DMS153 (cell line): ENCODE measurements around the gene SUGCT.
A peak's percentile ranks its signal among the peaks of the same experiment; 100 is the strongest.
"Not testable (repeated sequence)": the region's sequence is repeated elsewhere in the genome, so short reads cannot be mapped to it uniquely, and the experiment has no call there.

Source experiments
- DNase-seq: peaks from one replicate; lab custom pipeline; 2025; lab: John Stamatoyannopoulos, UW

The SUGCT gene

GRCh38 chr7:40134428-40135316 lies at the start of gene SUGCT, which contains the start of gene MPLKIP:
SUGCT (plus strand) TSS chr7:40135005.
MPLKIP (minus strand) TSS chr7:40134622; CDS start chr7:40134567, 55 bp downstream.
- peak; percentile 83 for DNase-seq

DNA sequence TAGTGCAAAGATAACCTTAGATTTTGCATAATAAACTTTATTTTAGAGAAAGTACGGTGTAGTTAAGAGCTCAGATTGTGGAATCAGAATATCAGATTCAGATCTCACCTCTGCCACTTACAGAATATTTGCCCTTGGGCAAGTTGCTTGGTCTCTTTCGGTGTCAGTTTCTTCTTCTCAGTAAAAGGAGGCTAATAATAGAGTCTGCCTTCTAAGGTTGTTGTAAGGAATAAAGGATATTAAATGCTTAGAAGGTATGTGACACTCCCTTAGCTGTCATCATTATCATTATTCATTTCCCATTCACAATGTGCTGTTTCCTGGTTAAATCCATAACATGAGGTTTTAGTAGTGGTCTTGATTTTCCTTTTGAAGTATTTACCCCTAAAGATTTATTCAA lies 42.6 kb upstream of the SUGCT start:
- no peak for DNase-seq

DNA sequence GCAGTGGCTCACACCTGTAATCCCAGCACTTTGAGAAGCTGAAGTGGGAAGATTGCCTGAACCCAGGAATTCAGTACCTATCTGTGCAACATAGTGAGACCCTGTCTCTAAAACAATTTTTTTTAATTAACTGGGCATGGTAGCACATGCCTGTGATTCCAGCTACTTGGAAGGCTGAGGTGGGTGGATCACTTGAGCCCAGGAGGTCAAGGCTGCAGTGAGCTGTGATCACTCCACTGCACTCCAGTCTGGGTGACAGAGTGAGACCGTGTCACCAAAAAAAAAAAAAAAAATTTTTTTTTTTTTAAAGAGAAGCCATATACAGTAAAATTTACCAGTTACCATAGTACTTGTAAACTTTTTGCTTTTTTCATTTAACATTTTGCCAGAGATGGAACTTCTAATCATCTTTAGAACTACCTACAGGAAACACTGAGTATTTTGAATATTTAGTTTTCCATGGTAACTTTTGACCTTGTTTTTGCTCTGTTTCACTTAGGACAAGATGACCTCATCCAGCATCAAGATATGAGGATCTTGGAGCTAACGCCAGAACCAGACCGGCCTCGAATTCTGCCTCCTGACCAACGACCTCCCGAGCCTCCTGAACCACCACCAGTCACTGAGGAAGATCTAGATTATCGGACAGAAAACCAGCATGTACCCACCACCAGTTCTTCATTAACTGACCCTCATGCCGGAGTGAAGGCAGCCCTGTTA lies 41.0 kb upstream of the SUGCT start:
- DNase-seq = no peak

DNA sequence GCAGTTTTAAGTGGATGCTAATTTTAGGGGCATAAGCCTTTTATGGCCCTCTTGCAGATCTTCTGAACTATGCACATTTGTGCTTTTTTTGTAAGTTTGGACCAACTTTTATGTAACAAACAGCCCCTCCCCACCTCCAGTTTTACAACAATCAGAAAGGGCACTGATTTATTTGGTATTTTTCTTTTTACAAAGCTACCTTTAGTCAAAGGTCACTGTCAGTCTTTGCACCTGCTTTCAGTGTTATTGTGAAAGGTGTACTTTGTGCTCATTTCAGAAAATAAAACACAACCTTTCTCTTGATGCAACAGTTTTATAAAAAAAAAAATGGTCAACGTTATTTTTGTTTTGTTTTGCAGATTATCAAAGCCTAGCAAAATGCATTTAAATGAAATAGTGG lies 39.6 kb upstream of the SUGCT start:
- DNase-seq = no peak

GRCh38 chr7:40095695-40096327 lies 39.0 kb upstream of the SUGCT start:
- DNase-seq = no peak

- DNase-seq = no peak
Observed at GRCh38 chr7:40097728-40098127, 37.1 kb upstream of the SUGCT start.

DNA sequence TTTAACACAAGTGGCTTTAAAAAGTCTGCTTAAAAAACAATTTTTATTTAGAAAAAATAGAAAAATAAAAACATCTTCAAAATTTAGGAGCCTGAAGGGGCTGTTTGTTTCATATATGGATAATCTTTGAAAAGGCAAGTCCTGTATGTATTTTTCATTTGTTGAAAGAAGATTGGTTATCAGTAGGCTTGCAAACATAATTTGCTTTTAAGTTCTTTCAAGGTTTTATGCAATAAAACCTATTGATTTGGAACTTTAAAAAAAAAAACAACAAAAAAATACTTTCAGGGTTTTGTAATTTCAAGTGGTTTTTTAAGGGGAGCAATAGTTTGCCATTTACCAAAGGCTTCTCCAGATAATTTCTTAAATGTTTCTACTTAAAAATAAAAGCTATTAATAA lies 36.0 kb upstream of the SUGCT start:
- DNase-seq = no peak

GRCh38 chr7:40099837-40100236 lies 35.0 kb upstream of the SUGCT start:
- no peak for DNase-seq

GRCh38 chr7:40101201-40101600 lies 33.6 kb upstream of the SUGCT start:
- no peak for DNase-seq

- no peak for DNase-seq
Observed at GRCh38 chr7:40102897-40103296, 31.9 kb upstream of the SUGCT start.

DNA sequence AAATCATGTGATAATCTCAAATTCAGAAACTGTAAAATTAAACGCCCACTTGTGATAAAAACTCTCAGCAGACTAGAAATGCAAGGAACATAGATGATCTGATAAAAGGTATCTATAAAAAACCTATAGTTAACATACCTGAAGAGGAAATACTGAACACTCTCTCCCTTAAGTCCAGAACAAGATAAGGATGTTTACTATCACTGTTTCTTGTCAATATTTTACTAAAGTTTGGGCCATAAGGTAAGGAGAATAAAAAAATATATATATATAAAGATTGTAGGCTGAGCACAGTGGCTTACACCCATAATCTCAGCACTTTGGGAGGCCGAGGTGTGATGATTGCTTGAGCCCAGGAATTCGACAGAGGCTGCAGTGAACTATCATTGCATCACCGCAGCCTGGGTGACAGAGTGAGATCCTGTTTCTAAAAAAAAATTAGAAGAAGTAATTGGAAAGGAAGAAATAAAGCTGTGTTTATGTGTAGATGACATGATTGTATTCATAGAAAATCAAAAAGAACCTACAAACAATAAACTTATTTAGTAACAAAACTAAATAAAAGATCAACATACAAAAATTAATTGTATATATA lies 28.8 kb upstream of the SUGCT start:
- DNase-seq = no peak

DNA sequence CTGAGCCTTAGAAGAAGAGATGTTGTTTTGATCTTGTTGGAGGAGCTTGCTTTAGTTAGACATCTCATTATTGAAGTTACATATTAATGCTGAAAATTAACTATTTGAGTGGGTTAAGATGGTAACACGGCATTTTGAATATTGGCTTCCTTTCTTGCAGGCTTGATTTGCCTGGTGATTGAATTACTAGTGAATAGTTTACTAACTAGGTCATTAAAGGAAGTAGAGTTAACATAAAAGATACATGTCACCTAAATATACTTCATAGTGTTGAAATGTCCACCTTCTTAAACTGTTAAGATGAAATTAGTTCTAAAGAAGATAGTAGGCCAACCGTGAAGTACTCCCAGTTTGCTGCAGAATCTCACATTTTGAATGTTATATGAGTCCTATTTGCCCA lies 18.9 kb upstream of the SUGCT start:
- DNase-seq = no peak

GRCh38 chr7:40117199-40117598 lies 17.6 kb upstream of the SUGCT start:
- not testable (repeated sequence) for DNase-seq

DNA sequence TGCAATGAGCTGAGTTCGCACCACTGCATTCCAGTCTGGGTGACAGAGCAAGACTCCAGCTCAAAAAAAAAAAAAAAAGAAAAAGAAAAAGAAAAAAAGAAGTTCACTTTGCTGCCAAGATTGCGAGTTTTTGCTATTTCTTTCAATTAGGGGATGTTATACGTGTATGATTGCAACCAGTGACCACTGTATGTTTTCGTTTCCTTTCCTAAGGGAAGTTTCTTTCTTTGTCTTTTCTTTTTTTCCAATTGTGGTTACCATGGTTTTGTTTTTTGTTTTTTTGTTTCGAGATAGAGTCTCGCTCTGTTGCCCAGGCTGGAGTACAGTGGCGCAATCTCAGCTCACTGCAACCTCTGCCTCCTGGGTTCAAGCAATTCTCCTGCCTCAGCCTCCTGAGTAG lies 16.6 kb upstream of the SUGCT start:
- DNase-seq = not testable (repeated sequence)

DNA sequence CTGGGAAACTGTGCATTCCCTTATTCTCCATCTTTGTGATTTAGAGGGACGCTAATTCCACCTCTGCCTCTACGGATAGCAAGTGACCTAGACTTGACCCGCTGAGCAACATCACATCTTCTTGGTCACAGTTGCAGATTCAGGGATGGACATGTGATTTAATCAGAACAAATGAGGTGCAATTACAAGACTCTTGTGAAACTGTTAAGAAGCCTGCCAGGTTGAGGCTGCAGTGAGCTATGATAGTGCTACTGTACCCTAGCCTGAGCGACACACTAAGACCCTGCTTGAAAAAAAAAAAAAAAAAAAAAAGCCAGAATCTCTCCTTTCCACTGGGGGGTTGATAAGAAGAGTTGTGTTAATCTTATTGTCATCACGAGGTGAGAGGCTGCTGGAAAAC lies 14.8 kb upstream of the SUGCT start:
- no peak for DNase-seq

- not testable (repeated sequence) for DNase-seq
Observed at GRCh38 chr7:40122100-40122939, 12.5 kb upstream of the SUGCT start.

DNA sequence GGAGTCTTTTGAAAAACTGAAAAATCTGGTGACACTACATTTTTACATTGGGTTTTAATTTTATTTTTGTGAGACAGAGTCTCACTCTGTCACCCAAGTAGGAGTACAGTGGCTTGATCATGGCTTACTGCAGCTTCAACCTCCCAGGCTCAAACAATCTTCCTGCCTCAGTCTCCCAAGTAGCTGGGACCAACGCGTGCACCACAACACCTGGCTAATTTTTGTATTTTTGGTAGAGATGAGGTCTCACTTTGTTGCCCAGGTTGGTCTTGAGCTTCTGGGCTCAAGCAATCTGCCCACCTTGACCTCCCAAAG lies 11.9 kb upstream of the SUGCT start:
- DNase-seq = no peak

DNA sequence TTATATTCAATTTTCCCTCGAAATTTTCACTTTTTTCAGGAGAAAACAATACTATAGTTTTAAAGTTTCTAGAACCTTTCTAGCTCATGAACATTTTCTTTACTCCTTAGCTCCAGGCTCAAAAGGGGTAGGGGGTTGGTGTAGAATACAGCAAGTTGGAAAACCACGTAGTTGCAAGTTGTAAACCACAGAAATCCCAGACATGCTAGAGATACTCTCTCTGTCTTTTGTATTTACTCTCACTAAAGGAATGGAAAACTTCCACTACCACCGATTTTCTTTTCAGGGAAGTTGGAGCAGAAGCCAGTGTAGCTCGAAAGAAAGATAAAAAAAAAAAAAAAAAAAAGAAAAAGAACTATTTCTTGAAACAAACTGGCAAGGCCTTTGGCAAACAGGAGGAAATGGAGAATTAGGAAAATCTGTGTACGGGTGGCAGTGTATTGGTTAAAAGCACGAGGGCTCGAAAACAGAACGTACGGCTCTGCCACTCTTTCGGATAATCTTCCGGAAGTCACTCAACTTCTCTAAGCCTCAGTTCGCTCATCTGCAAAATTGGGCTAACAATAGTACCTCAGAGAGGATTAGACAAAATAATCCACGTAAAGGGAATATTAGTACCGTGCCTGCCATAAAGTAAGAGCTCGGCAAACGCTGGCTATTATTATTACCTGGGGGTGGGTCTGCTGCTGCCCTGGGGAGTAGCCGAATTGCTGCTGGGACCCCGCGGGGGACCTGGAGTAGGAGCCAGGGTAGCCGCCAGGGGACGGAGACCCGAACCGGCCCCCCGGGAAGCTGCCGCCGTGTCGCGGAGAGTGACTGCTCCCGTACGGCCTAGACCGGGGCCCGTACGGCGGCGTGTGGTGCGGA lies 1.0 kb upstream of the SUGCT start:
- DNase-seq = no peak

DNA sequence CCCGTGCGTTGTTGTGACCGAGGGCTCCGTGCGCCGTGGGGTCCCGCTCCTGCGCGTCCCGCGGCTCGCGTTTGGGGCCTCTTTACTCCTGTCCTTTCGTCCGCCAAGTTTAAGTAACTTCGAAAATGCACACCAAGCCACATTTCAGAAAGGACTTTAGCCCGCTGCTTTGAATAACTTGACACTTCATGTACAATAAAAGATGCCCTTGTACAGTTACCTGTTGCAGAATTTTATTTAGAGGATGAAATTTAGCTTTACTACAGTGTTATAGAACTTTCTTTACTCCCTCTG lies 459 bp downstream of the SUGCT start:
- DNase-seq = no peak

DNA sequence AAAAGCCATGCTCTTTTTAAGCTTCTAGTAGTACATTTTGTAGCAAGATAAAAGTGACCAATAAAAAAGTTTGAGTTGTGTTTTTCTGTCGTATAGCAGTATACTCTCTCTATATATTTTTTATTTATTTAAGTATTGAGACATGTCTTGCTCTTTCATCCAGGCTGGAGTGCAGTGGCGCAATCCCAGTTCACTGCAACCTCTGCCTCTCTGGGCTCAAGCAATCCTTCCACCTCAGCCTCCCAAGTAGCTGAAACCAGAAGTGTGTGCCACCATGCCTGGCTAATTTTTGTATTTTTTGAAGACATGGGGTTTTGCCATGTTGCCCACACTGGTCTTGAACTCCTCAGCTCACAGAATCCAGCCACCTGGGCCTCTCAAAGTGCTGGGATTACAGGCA lies 2.8 kb downstream of the SUGCT start:
- no peak for DNase-seq

DNA sequence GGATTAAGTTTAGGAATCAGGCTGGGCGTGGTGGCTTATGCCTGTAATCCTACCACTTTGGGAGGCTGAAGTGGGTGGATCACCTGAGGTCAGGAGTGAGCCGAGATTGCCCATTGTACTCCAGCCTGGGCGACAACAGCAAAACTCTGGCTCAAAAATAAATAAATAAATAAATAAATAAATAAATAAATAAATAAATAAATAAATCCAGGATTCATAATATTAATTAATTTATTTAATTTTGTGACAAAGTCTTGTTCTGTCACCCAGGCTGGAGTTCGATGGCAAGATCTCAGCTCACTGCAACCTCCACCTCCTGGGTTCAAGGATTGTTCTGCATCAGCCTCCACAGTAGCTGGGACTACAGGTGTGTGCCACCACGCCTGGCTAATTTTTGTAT lies 4.2 kb downstream of the SUGCT start:
- no peak for DNase-seq
